ENCODE data around the gene PKHD1. TPM values are rescaled to one million over a fixed set of nuclear protein-coding genes. Genes with fewer than 3 reads are reported as not detected.
A peak's percentile ranks its signal among the peaks of the same experiment; 100 is the strongest.

The PKHD1 gene
- total RNA-seq, 1 donor from 2014 or later: 1.7 TPM

- DNase-seq (ENCODE audit: low spot score): no peak
Measured at GRCh38 chr6:52108128-52108527, 20.7 kb upstream of the PKHD1 start.

GRCh38 chr6:52106994-52107393, 19.6 kb upstream of the PKHD1 start:
- DNase-seq (ENCODE audit: low spot score): no peak

GRCh38 chr6:52104979-52105378, 17.6 kb upstream of the PKHD1 start:
- DNase-seq (ENCODE audit: low spot score): no peak

GRCh38 chr6:52103623-52104022, 16.2 kb upstream of the PKHD1 start:
- no peak for DNase-seq (ENCODE audit: low spot score)

- DNase-seq (ENCODE audit: low spot score): no peak
Measured at GRCh38 chr6:52102405-52102804, 15.0 kb upstream of the PKHD1 start.

- peak; percentile 26 for DNase-seq (ENCODE audit: low spot score)
Measured at GRCh38 chr6:52098721-52099120, 11.3 kb upstream of the PKHD1 start.

GRCh38 chr6:52089758-52090348, 2.4 kb upstream of the PKHD1 start:
- no peak for DNase-seq (ENCODE audit: low spot score)

GRCh38 chr6:52086741-52087140, 672 bp downstream of the PKHD1 start:
- DNase-seq (ENCODE audit: low spot score): no peak

- DNase-seq (ENCODE audit: low spot score): no peak
Measured at GRCh38 chr6:52081237-52081636, 6.2 kb downstream of the PKHD1 start.

- DNase-seq (ENCODE audit: low spot score): no peak
Measured at GRCh38 chr6:52077961-52078625, 9.3 kb downstream of the PKHD1 start.

- no peak for DNase-seq (ENCODE audit: low spot score)
Measured at GRCh38 chr6:52077180-52077884, 10.1 kb downstream of the PKHD1 start.

GRCh38 chr6:52076791-52077179, 10.6 kb downstream of the PKHD1 start:
- no peak for DNase-seq (ENCODE audit: low spot score)

- DNase-seq (ENCODE audit: low spot score): no peak
Measured at GRCh38 chr6:52074716-52075115, 12.7 kb downstream of the PKHD1 start.

- no peak for DNase-seq (ENCODE audit: low spot score)
Measured at GRCh38 chr6:52074155-52074554, 13.3 kb downstream of the PKHD1 start.

GRCh38 chr6:52065621-52066020, 21.8 kb downstream of the PKHD1 start:
- no peak for DNase-seq (ENCODE audit: low spot score)

GRCh38 chr6:52063584-52064344, 23.6 kb downstream of the PKHD1 start:
- peak; percentile 70 for DNase-seq (ENCODE audit: low spot score)

- no peak for DNase-seq (ENCODE audit: low spot score)
Measured at GRCh38 chr6:52061481-52061880, 25.9 kb downstream of the PKHD1 start.

- DNase-seq (ENCODE audit: low spot score): no peak
Measured at GRCh38 chr6:52059821-52060220, 27.6 kb downstream of the PKHD1 start.

GRCh38 chr6:52055451-52055850, 32.0 kb downstream of the PKHD1 start:
- no peak for DNase-seq (ENCODE audit: low spot score)

- no peak for DNase-seq (ENCODE audit: low spot score)
Measured at GRCh38 chr6:52053038-52053695, 34.2 kb downstream of the PKHD1 start.

GRCh38 chr6:52050051-52050405, 37.4 kb downstream of the PKHD1 start:
- no peak for DNase-seq (ENCODE audit: low spot score)
